GM19035 (cell line): ENCODE data around the gene DAZAP1.

Experiments used
- ATAC-seq: cut with Tn5 transposase; IDR thresholded peaks from one replicate; pipeline ENCODE4 v1.9.1; 2021; ENCODE audit not compliant: unreplicated experiment

DAZAP1 gene

DNA sequence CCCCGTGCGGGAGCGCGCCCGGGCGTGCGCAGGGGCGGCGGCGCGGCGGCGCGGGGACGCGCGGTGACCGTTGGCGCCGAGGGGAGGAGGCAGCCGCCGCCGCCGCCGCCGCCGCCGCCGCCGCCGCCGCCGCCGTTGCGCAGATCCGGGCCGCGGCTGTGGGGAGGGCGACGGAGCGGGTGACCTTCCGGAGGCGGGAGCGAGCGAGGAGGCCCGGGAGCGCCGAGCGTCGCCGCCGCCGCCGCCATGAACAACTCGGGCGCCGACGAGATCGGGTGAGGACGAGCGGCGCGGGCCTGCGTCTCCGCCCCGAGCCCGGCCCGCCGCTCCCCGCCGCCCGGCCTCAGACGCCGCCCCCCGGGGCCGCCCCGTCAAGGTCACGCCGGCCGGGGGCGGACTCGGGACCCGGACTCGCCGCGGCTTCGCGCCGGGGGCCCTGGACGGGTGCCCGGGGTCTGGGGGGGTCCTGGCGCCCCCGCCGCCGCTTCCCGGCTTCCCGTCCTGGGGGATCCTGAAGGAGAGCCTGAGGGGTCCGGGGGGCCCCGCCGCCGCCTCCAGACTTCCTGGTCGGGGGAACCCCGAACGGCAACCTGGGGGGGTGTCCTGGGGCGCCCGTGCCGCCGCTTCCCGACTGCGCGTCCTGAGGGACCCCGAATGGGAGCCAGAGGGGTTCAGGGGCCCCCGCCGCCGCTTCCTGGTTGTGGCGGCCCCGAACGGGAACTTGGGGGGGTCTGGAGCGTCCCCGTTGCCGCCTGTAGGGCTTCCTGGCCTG lies at the start of gene DAZAP1:
Gene DAZAP1, plus strand, starts transcription at position 59 of the 772 bp plus-strand sequence. Its CDS starts 188 bp downstream, at position 247.
- peak; percentile 29 for ATAC-seq

DNA sequence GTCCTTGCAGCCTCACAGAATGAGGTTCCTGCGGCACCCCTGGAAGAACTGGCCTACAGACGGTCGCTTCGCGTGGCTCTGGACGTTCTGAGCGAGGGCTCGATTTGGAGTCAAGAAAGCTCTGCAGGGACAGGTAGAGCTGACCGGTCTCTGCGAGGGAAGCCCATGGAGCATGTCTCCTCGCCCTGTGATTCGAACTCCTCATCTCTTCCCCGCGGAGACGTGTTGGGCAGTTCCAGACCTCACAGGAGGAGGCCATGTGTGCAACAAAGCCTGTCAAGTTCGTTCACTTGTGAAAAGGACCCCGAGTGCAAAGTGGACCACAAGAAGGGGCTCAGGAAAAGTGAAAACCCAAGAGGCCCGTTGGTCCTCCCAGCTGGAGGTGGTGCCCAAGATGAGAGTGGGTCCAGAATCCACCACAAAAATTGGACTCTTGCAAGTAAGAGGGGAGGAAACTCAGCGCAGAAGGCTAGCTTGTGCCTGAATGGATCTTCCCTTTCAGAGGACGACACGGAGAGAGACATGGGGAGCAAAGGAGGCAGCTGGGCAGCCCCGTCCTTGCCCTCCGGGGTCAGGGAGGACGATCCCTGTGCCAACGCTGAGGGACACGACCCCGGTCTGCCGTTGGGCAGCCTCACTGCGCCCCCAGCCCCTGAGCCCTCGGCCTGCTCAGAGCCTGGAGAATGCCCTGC lies 47.1 kb upstream of the DAZAP1 start:
- ATAC-seq = no peak

DNA sequence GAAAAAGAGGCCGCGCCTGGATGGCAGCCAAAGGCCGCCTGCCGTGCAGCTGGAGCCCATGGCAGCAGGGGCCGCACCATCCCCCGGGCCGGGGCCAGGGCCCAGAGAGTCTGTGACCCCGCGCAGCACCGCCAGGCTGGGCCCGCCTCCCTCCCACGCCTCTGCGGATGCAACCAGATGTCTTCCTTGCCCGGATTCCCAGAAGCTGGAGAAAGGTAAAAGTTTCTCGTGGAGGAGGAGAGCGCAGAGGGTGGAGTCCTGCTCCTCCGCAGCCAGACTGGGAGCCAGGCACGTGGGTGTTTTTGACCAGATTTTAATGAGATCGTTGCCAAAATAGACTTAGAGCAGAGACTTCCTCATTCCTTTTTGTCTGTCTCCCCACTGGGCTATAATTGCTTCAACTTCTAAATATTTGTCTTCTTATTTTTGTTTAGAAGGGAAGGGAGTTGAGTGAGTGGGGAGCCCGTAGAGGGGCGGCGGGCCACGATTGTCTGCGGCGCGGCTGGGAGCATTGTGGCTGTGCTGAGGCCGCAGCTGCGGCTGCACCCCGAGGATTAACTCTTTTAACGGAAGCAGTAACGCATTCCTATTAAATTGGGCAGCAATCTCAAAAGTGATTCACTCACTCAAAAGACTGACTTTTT lies 46.4 kb upstream of the DAZAP1 start:
- no peak for ATAC-seq

DNA sequence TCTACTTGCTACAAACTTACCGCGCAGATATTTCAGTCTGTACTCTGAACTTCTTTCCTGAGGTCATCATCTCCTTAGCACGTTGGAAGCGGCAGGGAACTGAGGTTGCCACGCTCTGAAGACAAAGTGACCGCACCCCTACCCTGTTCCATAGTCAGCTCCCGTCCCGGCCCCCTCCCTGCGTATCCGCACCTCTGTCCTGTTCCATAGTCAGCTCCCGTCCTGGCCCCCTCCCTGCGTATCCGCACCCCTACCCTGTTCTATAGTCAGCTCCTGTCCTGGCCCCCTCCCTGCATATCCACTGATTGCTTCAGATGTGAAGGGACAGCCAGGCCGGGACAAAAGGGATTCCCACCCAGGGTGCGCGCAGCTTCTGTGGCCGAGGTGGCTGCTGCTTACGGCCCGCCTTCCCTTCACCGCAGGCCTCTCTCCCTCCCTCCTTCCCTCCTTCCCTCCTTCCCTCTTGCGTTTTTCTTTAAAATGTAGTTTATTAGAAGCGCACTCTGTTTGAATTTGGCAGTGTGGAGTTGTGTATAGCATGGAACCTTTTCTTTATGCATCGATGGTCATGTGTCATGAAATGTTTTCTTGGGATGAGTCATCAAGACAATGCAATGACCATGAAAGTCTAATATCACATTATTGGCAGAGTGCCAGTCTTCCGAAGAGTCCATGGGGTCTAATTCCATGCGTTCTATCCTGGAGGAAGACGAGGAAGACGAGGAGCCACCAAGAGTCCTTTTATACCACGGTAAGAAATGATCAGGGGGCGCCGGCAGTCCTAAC lies 45.6 kb upstream of the DAZAP1 start:
- ATAC-seq = no peak

DNA sequence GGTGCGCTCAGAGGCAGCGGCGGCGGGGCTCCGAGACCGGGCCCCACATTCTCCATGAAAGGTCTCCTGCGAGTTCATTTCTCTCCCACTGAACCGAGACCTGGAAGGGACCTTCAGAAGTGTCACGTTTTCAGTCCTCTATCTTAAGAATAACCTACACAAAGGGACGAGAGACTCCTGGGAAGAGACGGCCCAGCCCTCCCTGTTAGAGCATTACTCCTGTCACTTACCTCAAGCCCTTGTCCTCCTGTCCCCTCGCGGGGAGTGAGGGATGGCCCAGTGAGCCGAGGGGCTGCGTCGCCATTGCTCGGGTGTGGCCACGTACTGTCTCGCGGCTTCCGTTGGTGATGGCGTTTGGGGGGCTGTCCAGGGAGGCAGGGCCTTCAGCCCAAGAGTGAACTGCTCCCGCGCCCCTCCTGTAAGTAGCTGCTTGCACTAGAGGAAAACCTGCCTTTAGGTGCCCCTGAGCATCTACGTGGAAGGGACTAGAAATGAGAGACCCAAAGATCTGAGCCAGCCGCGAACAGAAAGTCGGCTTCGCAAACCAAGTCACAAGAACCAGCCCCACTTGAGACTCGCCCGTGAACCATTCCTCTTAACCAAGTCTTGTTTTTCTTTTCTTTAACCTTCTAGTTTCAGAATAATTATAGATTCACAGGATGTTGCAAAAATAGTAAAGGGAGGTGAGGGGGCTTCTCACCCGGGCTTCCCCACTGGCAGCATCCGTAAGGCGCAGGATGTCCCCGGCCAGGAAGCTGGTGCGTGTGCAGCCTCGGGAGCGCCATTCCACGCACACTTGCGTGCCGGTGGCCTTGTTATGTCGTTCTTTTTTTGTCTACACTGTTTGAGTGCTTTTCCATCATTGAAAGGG lies 44.8 kb upstream of the DAZAP1 start:
- ATAC-seq = no peak

DNA sequence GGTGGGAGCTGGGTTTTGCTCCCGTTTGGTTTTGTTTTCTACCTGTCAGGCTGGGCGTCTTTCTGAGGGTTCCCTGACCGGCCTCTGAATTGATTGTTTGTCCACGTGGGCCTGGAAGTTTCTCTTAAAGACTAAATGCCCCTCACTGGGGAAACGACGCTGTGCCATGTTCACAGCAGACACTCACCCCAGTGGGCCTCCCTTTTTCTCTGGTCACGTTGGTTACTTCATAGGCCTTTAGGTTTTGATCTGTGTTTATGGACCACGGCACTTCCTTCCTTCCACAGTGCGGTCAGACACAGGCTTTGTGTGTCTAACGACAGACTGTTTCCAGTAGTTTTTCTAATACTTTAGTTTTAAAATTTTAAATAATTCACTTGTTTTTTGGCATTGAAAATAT lies 43.8 kb upstream of the DAZAP1 start:
- ATAC-seq = no peak

DNA sequence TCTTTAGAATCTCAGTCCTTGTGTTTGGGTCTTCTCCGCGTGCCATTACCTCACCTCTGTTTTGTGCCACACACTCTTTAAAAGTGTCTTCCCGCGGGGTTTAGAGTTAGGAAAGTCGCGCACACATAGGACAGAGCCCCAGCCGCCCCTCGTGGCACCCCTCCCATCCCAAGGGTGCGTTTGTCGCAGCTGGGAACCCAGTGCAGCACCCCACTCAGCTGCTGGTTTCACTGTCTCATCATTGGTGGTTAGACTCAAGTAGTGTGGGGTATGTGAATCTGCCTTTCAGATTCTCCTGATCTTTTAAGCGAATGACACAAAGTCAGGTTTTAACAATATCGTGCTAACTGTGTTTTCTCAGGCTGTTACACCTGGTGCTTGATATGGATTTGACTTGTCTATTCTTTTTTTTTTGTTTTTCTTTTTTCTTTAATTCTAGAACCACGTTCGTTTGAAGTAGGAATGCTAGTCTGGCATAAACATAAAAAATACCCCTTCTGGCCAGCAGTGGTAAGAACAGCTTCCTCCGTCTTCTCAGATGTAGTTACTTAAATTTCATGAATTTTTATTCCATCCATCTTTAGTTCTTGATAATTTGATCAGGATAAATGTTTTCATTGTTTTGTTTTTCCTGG lies 43.2 kb upstream of the DAZAP1 start:
- ATAC-seq = no peak

DNA sequence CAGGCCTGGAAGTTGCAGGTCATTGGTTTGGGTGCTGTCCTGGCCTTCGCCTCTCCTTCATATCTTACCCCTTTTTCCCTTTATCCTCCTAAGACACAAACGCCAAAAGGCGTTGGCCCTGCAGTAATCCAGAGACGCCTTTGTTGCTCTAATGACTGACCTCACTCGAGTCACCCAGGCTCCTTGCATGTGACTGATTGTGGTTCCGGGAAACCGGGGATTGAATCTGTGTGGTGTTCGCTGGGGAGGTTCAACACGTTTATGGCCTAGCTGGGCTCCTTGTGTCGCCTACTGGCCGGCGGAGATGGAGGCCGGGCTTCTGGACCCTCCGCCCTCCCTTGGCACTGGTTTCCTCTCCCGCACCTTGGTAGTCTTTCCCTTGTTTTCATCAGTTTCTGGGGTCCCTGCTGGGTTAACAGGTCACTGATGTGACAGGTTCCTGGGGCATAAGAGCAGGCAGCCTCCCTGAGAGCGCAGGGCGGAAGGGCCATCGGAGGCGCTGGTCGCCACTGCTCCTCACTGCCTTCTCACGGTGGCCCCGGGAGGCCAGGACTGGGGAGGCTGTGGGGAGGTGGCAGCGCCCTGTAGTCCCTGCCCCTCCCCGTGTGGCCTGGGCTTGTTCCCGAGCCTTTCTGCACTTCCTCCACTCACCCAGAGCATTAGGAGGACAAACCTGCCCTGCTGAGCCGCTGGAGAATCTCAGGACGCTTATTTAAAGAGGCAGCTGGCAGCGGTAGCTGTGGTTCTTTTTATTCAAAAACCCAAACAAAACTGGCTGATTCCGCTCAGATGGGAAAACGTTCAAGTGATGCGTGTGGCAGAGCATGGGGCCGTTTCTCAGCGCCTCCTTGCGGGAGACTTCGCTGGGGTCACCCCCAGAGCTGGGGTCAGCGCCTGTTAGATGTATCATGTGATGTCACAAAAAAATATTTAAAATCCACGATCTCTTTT lies 41.8 kb upstream of the DAZAP1 start:
- ATAC-seq = no peak

DNA sequence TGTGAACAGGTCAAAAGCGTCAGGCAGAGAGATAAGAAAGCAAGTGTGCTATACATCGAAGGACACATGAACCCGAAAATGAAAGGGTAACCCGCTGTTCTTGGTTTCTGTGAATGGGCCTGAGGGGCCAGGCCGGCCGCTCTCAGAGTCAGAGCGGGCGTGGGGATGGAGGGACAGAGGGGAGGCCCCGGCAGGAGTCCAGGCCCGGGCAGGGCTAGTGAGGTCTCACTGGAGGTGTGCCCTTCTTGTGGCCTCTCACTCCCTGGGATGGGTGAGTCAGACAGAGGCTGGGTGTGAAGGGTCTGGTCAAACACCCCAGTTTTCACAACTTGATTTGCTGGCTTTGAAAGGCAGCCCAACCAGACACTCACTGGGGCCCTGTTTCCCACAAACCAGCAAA lies 41.1 kb upstream of the DAZAP1 start:
- no peak for ATAC-seq

DNA sequence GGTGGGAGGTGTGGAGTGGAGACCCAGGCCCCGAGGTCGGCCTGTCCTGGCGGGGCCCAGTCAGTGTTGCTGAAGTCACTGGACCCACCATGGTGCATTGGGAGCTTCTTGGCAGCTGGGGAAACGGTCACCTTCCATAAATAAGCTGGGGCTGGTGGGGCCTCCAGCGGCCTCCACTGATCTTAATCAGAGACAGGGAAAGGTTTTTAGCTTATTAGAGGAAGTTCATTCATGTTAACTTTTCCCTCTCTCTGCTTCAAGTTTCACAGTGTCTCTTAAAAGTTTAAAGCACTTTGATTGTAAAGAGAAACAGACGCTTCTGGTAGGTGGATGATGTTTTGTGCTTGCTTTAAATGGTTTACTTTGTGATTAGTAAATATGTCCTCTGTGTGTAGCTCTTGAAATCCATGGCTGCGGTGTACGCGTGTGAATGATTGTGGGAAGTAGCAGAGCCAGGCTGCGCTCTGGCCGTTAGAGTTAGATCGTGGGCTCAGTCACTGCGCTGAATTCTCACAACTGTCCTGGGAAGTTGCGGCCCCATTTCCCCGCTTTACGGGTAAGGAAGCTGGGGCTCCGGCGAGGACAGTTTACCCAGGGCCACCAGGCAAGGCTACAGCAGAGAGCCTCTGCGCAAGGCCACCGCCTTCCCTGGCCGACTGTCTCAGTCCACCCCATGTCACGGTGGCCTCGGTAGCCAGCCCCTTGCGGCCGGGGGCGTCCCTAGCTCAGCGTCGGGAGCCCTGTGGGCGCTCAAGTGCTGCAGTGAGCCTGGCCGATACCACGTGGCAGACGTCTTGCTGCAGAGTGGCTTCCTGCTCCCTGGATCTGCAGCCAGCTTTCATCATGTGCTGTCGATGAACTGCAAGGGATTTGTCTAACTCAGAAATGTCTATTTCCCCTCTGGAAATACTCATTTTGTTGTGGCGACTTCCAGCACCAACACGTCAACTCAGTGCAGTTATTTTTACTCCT lies 40.2 kb upstream of the DAZAP1 start:
- ATAC-seq = no peak

DNA sequence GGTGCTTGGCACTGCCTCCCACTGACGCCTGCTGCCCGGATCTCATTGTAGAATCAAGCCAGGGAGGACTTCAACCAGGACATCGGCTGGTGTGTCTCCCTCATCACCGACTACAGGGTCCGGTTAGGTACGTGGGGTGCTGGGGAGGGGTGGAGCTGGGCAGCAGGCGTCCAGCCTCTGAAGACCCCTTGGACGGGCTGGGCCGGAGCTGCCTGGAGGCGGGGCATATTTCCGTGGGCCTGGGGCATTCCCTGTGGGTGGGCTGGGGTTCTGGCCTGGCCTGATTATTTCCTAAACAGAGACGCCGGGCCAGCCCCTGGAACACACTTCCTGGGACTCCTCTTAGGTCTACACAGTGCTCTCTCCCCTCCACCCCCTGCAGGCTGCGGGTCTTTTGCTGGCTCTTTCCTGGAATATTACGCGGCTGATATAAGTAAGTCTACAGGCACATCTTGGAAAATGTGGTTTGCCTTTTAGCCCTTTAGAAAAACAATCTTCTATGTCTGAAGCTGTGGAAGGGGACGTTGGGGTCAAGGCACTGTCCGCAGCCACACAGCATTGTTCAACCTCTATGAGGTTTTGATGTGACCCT lies 38.1 kb upstream of the DAZAP1 start:
- no peak for ATAC-seq

DNA sequence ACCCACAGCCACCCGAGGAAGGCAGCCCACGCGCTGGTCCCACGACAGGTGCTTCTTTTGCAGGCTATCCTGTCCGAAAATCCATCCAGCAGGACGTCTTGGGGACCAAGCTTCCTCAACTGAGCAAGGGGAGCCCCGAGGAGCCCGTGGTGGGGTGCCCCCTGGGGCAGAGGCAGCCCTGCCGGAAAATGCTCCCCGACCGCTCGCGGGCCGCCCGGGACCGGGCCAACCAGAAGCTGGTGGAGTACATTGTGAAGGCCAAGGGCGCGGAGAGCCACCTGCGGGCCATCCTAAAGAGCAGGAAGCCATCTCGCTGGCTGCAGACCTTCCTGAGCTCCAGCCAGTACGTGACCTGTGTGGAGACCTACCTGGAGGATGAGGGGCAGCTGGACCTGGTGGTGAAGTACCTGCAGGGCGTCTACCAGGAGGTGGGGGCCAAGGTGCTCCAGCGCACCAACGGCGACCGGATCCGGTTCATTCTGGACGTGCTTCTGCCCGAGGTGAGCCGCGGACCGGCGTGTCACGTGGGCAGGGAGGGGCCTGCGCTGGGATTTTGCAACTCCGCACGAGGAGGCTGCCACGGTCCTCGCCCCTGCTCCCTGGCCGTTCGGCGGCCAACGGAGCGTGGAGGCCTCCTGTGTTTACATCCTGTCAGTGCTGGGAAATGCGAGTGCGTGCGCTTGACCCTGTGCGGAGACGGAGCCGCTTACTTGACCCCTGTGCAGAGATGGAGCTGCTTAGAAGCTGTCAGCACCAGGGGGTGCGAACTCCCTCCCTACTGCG lies 36.6 kb upstream of the DAZAP1 start:
- ATAC-seq = no peak

DNA sequence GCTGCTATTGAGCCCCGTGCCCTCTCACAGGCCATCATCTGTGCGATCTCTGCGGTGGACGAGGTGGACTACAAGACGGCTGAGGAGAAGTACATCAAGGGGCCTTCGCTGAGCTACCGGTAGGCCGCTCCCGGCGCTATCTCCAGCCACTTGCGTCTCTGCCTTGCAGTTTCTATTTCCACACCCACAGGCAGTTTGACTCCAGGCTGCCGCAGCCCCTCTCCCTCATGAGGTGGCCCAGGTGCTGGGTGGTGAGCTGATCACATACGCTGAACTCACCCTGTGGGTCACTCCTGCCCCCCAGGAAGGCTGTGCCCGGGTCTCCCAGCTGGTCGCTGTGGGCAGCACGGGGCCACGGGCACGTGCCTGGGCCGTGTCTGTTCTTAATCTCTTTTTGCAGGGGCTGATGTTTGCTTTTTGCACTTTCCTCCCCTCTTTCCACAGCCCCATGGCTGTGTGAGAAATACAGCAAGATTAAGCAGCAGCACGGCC lies 34.3 kb upstream of the DAZAP1 start:
- no peak for ATAC-seq

DNA sequence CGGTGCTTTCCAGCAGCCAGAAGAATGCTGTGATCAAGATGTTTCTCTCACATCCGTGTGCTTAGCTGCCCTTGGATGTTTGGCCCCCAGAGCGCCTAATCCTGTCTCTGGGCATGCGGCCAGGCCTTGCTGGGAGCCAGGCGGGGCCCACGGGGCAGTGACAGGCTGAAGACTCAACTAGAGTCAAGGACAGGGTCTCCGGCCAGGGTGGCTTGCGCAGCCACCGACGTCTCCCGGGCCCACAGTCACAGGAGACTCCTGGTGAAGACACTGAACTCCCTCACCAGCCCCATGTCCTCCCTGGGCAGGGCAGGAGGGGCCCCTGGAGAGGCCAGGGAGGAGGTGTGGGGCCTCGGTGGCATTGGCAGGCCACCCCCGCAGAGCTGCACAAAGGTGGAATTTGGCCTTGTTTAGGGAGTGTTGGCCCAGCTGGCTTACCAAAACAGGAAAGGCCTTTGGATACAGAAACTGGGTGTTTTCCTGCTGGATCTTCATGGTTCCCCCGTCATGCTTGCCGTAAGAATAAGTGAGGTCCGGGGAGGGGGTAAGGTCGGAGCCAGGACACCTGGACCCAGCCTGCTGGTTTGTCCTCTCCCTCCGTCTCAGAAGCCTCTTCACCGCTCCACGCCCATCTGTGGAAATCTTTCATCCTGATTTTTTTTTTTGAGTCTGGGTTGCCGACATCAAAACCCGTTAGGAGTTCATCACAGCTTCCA lies 33.7 kb upstream of the DAZAP1 start:
- no peak for ATAC-seq

DNA sequence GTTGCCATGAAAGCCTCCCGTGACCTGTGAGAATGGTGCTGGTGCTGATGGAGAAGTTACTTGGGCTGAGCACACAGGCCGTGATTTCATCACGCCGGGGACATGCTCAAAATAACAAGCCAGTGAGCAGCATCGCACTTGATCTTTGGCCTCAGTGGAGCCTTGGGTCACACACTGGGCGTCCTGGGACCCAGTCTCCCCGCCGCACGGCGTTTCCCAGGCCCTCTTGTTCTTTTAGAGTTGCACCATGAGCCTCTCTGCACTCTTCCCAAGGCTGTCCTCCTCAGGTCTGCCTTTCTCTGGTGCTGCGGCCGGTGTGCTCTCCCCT lies 33.2 kb upstream of the DAZAP1 start:
- ATAC-seq = no peak

DNA sequence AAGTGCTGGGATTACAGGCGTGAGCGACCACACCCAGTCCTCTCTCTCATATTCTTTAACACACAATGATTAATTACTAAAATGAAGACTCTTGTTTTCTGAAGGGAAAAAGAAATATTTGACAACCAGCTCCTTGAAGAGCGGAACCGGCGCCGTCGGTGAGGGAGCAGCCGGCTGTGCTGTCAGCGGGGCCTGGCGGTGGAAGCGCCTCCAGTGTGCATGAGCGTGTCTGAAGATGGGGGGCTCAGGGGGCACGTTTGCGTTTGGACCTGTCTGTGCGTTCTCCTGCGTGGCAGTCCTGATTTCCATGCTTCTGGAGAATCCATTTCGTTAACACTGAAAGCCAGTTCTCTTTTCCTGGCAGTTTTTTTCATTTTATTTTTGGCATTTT lies 31.0 kb upstream of the DAZAP1 start:
- ATAC-seq = no peak
